Loucy (cell line): ENCODE data around the gene ZSCAN30.

ENCODE experiments used
- EZH2phosphoT487 ChIP-seq: fragments of 200-600 bp; IDR thresholded peaks from 2 replicates; pipeline ENCODE4 v1.6.1; 2018; ENCODE audit warnings: antibody characterized with exemption, mild to moderate bottlenecking, moderate library complexity, borderline replicate concordance
- TF ChIP-seq, protein P1 (sequence below): fragments of 200-600 bp; sonication (generic); conservative IDR thresholded peaks from 2 replicates; pipeline ENCODE4 v1.5.1; 2014; ENCODE audit warnings: mild to moderate bottlenecking, antibody characterized with exemption, low read length

DNA sequence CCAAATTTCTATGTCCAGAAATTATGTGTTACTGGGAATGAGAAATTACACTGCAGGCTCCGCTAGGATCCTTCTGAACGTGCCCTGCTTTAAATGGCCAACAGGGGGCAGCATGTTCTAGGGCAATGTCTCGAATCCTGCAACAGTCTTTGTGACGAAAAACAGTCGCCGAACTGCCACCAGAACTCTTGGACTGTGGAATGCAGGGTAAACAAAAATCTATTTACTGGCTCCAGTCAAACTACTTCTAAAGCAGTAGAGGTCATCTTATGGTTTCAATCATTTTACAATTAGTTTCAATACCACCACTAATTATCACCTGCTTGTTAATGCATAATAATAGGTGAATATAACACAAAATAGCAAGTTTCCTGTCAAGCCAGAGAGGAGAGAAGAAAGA is 59.0 kb downstream of the ZSCAN30 start:
- TF ChIP-seq, protein P1, sequence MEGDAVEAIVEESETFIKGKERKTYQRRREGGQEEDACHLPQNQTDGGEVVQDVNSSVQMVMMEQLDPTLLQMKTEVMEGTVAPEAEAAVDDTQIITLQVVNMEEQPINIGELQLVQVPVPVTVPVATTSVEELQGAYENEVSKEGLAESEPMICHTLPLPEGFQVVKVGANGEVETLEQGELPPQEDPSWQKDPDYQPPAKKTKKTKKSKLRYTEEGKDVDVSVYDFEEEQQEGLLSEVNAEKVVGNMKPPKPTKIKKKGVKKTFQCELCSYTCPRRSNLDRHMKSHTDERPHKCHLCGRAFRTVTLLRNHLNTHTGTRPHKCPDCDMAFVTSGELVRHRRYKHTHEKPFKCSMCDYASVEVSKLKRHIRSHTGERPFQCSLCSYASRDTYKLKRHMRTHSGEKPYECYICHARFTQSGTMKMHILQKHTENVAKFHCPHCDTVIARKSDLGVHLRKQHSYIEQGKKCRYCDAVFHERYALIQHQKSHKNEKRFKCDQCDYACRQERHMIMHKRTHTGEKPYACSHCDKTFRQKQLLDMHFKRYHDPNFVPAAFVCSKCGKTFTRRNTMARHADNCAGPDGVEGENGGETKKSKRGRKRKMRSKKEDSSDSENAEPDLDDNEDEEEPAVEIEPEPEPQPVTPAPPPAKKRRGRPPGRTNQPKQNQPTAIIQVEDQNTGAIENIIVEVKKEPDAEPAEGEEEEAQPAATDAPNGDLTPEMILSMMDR, result peak; percentile 88
- no peak for TF ChIP-seq EZH2phosphoT487
